ENCODE results near the gene PSME3IP1. TPM values are rescaled to one million over a fixed set of nuclear protein-coding genes. Genes with fewer than 3 reads are reported as not detected.

Gene PSME3IP1
- total and polyA plus RNA-seq, 9 of the 15 experiments (the other 6 are each of a cell fraction or from before 2014, with no cell fraction given) = 63.8 to 187 (median 142) TPM

DNA sequence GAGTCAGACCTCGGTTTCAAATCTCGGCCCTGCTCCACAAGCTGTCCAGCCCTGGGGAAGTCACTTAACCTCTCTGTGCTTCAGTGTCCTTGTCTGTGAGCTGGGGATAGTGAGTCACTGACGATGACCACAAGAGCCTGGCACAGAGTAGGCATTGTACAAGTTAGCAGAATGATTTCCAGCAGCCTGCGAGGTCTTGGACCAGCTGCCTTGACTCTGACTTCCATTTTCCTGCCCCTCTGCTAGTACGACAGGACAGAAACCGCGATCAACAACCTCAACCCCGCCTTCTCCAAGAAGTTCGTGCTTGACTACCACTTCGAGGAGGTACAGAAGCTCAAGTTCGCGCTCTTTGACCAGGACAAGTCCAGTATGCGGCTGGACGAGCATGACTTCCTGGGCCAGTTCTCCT is 72.8 kb downstream of the PSME3IP1 start:
- Histone ChIP-seq H3K9me3 (replicated peaks; ENCODE audit: control insufficient read depth, insufficient read depth, low read depth, low read length) (no peaks in the 10 kb centered on the region), H3K4me3 (no peak overlapping the region), H3K4me2 (ENCODE audit: insufficient read depth, low read length) (no peak overlapping the region), H3K36me3 (ENCODE audit: control insufficient read depth, insufficient read depth, low read length) (no peaks in the 10 kb centered on the region), H4K20me1 (replicated peaks; ENCODE audit: control insufficient read depth, insufficient read depth, low read length) (0 out of 2 replicates have a peak, but pooled peaks cover 3% of the 10 kb centered on the region), H3K27me3 (ENCODE audit: control insufficient read depth in 2 of 2, insufficient read depth in 2 of 2, low read length in 2 of 2) (no peaks in the 10 kb centered on the region; a peak in 1 of 5 replicates), H3K27ac (ENCODE audit: extremely low read depth, low read depth, low read length) (no peak overlapping the region), H3K9me1 (ENCODE audit: control insufficient read depth, insufficient read depth, low read length) (no peaks in the 10 kb centered on the region), H3K9ac (ENCODE audit: insufficient read depth in 1 of 2, low read depth in 2 of 2, low read length in 2 of 2) (no peak overlapping the region; a peak in 1 of 4 replicates), H3K79me2 (ENCODE audit: control insufficient read depth, insufficient read depth, low read length) (no peaks in the 10 kb centered on the region), H2AFZ (ENCODE audit: low read depth, low read length) (no peak overlapping the region), H3K4me1 (replicated peaks in 1 of 2; ENCODE audit: control insufficient read depth in 2 of 2, insufficient read depth in 2 of 2, low read length in 2 of 2) (peaks cover 22 to 24% of the 10 kb centered on the region in 2 experiments)
- ATAC-seq = no peak
- no TSS peak for BruUV-seq (replicated peaks)
- in situ Hi-C loops (cut with MboI) (no loop called here), intact Hi-C loops (cut with micrococcal nuclease) (no loop called here)
- ChIA-PET POLR2A (interaction anchor here (0.7 to 1.8 kb wide), 3 partner anchors 10 to 578 kb away, joined by 3 to 5 read pairs (median 3); no protein-coding TSS in a partner anchor), CTCF (ENCODE audit: low intra/inter-chr PET ratio) (no interaction called here)
- no peak for DNase-seq (ENCODE audit: extremely low read depth in 1 of 4, low spot score in 3 of 4)
- TF ChIP-seq, protein P1, sequence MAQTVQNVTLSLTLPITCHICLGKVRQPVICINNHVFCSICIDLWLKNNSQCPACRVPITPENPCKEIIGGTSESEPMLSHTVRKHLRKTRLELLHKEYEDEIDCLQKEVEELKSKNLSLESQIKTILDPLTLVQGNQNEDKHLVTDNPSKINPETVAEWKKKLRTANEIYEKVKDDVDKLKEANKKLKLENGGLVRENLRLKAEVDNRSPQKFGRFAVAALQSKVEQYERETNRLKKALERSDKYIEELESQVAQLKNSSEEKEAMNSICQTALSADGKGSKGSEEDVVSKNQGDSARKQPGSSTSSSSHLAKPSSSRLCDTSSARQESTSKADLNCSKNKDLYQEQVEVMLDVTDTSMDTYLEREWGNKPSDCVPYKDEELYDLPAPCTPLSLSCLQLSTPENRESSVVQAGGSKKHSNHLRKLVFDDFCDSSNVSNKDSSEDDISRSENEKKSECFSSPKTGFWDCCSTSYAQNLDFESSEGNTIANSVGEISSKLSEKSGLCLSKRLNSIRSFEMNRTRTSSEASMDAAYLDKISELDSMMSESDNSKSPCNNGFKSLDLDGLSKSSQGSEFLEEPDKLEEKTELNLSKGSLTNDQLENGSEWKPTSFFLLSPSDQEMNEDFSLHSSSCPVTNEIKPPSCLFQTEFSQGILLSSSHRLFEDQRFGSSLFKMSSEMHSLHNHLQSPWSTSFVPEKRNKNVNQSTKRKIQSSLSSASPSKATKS (CRISPR knock-in tag; IDR thresholded peaks at IDR 0.05) = no peak
- TF ChIP-seq SAP30 (IDR thresholded peaks at IDR 0.05; ENCODE audit: borderline replicate concordance, insufficient read depth, low read depth, low read length, poor library complexity, severe bottlenecking) (no peak), GABPB2 (CRISPR knock-in tag; conservative IDR thresholded peaks at IDR 0.05) (no peak), BCOR (IDR thresholded peaks at IDR 0.05) (peak; percentile 65; the same call in 1 of the 2 replicates), ASH1L (IDR thresholded peaks at IDR 0.05; ENCODE audit: borderline replicate concordance, low read depth, partially characterized antibody) (no peak), MEIS2 (IDR thresholded peaks at IDR 0.05; ENCODE audit: partially characterized antibody) (no peak), ZFP36 (IDR thresholded peaks at IDR 0.05; ENCODE audit: low read depth, low read length, partially characterized antibody) (peak; percentile 47), RBM25 (IDR thresholded peaks at IDR 0.05; ENCODE audit: low read depth, low read length, severe bottlenecking) (peak; percentile 27)
- TF ChIP-seq, protein P2, sequence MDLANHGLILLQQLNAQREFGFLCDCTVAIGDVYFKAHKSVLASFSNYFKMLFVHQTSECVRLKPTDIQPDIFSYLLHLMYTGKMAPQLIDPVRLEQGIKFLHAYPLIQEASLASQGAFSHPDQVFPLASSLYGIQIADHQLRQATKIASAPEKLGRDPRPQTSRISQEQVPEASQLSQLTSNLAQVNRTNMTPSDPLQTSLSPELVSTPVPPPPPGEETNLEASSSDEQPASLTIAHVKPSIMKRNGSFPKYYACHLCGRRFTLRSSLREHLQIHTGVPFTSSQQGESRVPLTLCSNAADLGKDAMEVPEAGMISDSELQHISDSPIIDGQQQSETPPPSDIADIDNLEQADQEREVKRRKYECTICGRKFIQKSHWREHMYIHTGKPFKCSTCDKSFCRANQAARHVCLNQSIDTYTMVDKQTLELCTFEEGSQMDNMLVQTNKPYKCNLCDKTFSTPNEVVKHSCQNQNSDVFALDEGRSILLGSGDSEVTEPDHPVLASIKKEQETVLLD (IDR thresholded peaks at IDR 0.05) = no peak
- TF ChIP-seq, protein P3, sequence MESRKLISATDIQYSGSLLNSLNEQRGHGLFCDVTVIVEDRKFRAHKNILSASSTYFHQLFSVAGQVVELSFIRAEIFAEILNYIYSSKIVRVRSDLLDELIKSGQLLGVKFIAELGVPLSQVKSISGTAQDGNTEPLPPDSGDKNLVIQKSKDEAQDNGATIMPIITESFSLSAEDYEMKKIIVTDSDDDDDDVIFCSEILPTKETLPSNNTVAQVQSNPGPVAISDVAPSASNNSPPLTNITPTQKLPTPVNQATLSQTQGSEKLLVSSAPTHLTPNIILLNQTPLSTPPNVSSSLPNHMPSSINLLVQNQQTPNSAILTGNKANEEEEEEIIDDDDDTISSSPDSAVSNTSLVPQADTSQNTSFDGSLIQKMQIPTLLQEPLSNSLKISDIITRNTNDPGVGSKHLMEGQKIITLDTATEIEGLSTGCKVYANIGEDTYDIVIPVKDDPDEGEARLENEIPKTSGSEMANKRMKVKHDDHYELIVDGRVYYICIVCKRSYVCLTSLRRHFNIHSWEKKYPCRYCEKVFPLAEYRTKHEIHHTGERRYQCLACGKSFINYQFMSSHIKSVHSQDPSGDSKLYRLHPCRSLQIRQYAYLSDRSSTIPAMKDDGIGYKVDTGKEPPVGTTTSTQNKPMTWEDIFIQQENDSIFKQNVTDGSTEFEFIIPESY (CRISPR knock-in tag; IDR thresholded peaks at IDR 0.05) = peak; percentile 70; the same call in 1 of the 2 replicates
- TF ChIP-seq, protein P4, sequence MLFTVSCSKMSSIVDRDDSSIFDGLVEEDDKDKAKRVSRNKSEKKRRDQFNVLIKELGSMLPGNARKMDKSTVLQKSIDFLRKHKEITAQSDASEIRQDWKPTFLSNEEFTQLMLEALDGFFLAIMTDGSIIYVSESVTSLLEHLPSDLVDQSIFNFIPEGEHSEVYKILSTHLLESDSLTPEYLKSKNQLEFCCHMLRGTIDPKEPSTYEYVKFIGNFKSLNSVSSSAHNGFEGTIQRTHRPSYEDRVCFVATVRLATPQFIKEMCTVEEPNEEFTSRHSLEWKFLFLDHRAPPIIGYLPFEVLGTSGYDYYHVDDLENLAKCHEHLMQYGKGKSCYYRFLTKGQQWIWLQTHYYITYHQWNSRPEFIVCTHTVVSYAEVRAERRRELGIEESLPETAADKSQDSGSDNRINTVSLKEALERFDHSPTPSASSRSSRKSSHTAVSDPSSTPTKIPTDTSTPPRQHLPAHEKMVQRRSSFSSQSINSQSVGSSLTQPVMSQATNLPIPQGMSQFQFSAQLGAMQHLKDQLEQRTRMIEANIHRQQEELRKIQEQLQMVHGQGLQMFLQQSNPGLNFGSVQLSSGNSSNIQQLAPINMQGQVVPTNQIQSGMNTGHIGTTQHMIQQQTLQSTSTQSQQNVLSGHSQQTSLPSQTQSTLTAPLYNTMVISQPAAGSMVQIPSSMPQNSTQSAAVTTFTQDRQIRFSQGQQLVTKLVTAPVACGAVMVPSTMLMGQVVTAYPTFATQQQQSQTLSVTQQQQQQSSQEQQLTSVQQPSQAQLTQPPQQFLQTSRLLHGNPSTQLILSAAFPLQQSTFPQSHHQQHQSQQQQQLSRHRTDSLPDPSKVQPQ (CRISPR knock-in tag; IDR thresholded peaks at IDR 0.05; ENCODE audit: borderline replicate concordance) = no peak
- WGBS (ENCODE audit: insufficient coverage, low coverage, missing lambda C conversion rate) = 46% methylated on average over 14 of the region's 14 CpGs
- no peak for FAIRE-seq

All from K562 (cell line).